Activated CD4-positive, alpha-beta T cell treated with anti-CD3 and anti-CD28 coated beads for 24 hours (primary cell): ENCODE data around the gene CPNE8.
A peak's percentile ranks its signal among the peaks of the same experiment; 100 is the strongest.

Source experiments
- DNase-seq, 2 donors: peaks; one replicate each; pipeline ENCODE4 v3.0.0-alpha.2; 2020; ENCODE audit warnings: low read depth in 2 of 2

The CPNE8 gene

GRCh38 chr12:38905480-38906351, at the start of gene CPNE8:
TSS of gene CPNE8 (minus strand) at chr12:38905591. CDS start at chr12:38905534, 57 bp downstream.
- peak in 1 of 2 donors; percentile 40 for DNase-seq

DNA sequence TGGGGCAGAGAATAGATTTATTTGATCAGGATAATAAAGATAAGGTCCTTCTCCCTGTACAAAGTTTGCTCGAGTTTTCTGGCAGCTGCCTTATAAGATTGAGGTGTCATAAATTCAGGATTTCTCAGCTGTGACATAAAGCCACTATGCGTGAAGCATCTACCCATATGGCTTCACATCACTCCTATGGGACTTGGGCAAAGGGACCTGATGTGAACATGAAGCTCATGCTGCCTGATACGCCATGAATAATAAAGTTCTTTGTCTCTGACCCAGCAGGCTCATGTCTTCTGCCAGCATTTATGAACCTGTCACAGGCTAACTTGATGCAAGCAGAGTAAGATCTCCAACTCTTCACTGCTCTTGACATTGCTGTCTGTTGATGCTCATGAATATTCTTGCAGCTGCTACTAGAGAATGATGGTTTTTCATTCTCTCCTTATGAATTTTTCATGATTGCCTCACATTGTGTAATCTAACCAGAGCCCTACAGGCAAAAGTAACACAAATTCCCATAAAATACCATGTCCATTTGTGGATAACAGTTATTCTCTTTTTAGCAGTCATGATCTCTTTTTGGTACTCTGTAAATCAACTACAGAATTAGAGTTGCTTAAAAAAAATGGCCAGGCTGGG, 49.0 kb upstream of the CPNE8 start:
- DNase-seq, result no peak

GRCh38 chr12:38949363-38949762, 44.0 kb upstream of the CPNE8 start:
- no peak for DNase-seq

DNA sequence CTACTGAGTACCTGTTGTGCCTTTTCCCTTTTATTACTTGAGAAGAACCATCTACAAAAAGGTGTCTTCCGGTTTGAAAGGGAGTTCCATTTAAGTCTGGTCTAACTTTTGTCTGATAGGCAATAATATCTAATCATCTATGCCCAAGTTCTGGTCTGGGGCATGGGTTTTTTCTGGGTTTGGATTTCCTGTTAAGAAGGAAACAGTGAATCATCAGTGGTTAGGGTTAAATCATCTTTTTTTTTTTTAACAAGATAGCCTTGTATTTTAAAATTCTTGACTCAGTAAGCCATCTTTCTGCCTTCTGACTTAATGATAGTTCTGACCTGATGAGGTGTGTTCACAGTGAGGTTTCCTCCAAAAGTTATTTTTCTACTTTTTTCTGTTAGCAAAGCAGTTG, 29.3 kb upstream of the CPNE8 start:
- DNase-seq, result no peak

DNA sequence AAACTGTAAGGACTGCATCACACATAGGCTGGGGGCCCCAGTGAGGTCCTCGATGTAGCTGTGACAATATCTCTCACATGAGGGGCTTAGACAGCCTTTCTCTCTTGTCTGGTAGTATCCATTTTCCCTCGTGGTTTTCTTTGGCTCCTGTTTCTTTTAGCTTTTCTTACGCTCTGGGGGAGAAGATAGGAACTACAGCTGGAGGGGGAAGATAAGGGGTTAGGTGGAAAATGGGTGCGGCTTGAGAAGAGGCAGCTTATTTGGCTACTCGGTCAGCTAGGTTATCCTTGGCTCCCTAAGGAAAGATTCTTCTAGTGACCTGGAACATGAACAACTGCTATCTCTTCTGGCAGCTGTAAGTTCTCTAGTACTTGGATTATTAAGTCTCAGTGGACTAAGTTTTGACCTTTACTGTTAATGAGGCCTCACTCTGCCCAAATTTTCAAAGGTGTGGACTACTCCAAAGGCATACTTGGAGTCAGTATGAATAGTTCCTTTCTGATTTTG, 28.7 kb upstream of the CPNE8 start:
- no peak for DNase-seq

DNA sequence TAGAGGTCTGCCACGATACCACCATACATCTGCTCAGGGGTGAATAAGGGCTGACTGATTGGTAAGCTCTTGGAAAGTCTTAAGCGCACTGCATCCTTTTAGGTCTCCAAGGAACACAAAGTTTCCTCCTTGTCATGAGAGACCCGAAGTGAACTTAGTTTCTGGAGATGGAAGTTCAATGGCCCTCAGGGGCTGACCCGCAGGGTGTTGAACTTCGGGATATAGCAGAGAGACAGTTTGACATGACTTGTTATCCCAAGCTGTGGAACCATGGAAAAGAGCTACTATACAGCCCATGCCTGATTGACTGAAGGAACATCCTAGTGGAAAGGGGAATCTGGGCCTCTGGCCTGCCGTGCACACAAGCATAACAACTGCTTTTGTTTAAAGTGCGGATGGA, 26.9 kb upstream of the CPNE8 start:
- DNase-seq, result no peak

DNA sequence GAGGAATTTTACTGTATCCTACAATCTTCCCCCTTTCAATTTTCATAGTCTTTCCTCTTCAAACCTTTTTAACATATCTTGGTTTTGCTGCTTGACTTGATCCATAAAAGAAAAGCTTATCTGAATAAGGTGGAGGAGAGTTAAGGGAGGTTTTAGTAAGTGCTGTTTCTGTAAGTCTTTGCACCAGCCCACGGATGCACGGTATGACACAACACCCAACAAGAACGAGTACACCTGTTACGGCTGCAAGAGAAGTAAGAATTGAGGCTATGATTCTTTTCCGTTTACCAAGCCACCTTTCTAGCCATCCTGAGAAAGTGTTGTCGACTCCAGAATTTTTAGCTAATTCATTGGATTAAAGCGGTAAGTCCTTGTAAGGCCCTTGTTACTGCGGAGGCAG, 26.1 kb upstream of the CPNE8 start:
- DNase-seq, result no peak

DNA sequence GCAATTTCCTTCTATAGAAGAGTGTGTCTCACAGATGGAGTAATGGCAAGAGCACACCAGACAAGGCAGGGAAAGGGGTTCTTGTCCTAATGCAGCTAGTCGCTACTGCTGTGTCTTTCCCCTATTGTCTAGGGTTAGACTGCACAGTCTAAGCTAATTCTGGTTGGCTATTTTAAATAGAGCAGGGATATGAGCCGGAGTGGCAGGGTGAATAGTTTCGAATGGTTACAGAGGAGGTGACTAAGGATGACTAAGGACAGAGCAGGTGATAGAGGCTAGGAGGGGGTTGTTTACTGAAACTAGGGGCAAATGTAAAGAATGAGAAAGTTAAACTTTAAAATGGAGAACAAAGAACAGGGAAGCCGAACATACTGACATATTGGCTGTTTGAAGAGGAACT, 25.6 kb upstream of the CPNE8 start:
- DNase-seq, result no peak

GRCh38 chr12:38926501-38926900, 21.1 kb upstream of the CPNE8 start:
- DNase-seq, result no peak

DNA sequence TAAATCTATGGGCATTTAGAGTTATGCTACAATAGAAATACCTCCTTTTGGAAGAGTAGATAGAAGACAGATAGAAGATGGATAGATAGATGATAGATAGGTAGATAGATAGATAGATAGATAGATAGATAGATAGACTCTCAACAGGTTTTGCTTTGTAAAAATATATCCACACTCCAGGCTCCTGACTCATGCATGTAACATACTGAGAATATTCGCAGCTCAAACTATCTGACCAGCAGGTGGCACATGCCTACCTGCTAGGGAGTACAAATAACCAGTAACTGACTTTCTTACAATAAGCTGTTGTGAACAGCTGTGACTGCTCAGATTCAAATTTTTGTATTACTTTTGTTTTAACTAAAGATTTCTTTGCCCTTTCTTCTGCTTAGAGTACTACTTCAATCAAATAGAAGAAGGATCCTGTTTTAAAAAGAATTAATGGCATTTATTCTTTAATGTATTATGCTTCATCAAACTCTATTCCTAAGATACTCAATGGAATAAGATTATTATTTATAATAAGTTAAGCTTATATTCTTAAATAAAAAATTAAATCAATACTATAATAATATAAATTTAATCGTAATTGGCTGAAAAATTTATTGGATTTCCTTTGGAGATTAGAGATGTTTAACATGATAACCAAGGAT, 15.8 kb upstream of the CPNE8 start:
- peak in 1 of 2 donors; percentile 10 for DNase-seq

DNA sequence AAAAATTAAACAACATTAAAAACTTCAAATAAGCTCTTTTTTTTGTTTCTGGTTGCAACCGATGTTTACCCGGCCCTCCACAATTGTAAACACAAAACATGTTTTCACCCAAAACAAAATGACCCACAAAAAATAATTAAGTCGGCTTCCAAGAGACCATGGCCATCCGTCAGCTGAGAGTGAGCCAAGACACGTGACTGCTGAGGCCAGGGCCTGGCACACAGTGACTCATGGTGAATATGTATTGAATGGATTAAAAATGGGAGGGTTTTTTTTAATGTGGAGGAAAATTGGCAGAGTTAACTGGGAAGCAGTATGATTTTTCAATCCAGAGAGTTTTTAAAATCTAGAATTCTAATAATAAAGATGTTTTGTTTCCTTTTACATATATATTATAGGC, 13.8 kb upstream of the CPNE8 start:
- DNase-seq, result no peak

- DNase-seq, result no peak
These were observed 10.2 kb upstream of the CPNE8 start for GRCh38 chr12:38915429-38916182.

- DNase-seq, result no peak
These were observed 6.7 kb upstream of the CPNE8 start for GRCh38 chr12:38912116-38912515.

DNA sequence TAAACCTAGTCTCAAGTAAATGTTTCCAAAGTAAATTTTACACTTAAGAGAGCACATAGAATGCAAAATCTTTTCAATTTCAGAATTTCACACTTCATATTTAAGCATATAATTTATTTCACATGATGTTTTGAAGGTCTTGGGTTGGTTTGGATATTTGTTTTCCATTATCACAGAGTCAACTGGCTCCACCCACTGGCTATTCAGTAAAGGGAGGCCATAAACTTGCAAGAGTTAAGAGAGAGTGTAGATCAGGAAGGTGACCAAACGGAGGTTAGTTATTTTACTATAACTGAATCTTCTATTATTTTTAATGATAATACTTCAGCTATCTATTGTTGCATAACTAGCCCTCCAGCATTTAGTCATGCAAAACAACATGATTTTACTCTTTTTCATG, 6.2 kb upstream of the CPNE8 start:
- no peak for DNase-seq

- no peak for DNase-seq
These were observed 2.0 kb upstream of the CPNE8 start for GRCh38 chr12:38907201-38907923.

DNA sequence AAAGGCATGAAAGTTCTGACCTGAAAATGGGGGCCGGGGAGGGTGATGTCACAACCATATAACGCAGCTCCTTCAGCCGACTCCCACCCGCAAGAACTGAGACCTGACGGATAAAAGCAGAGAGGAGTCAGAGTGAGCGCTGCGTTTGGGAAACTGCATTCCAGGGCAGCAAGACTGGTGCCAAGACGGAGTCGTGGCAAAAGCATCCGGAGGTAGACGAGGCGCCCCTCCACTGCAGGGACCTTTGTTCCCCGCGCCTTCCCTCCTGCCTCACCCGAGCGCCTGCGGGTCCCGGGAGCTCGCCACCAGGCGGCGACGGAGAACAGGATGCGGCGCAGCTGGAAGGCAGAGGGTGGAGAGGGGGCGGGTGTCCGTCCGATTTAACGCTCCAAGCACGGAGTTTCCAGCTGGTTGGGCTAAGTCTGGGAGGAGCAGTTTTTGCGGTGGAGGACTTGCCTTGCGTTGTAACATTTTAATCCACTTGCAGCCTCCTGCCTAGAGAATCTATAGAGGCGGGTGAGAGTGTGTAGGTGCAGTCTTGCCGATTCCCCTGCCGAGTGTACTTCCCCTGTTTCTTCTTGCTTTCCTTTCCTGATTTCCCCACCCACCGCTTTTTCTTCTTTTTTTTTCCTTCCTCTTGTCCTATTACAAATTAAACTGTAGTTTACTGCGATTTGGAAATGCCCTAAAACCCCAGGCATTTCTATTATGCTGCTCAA, 1.2 kb upstream of the CPNE8 start:
- DNase-seq, result peak; percentile 43 to 63

GRCh38 chr12:38904537-38905479, 583 bp downstream of the CPNE8 start:
- peak in 1 of 2 donors; percentile 38 for DNase-seq

- DNase-seq, result no peak
These were observed 1.8 kb downstream of the CPNE8 start for GRCh38 chr12:38903596-38903995.

DNA sequence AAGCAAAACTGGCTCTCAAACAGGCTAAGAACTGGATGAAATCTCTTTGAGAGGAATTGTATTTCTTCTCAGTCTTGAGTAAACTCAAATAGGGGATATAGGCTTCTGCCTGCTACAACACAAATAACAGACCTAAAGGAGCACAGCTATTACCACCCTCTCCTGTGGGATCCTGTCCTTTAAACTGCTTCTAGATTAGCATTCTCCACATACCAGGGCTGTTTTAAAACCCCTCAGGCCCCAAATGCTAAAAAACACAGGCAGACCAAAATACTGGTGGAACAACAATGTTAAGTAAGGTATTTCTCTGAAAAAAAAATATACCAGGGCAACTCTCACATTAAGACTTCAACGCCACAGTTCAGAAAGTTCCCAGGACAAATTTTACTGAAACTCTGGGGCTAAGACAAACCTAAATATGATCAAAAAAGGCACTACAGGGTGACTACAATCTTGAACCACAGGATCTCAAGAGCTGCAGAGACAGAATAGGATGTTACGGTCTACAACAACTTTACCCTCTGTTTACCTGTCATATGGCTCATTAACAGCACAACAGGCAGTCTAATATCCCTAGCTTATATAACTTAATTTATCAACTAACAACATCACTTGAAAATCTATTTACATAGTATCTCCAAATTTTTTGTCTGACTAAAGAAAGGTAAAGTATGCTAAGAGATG, 7.2 kb downstream of the CPNE8 start:
- no peak for DNase-seq
